A673 (cell line): ENCODE results near the gene ELANE. TPM values are rescaled to one million over a fixed set of nuclear protein-coding genes. Genes with fewer than 3 reads are reported as not detected.
"Not testable (repeated sequence)": the region's sequence is repeated elsewhere in the genome, so short reads cannot be mapped to it uniquely, and the experiment has no call there.

ENCODE experiments used
- BruUV-seq: library from RNA; stranded (reverse); fragments of 400-500 nt; replicated peaks from 2 replicates; lab custom pipeline; 2021; lab: Mats Ljungman, UMichigan
- CTCF ChIA-PET: fragments of 300-600 bp; sonication (Branson Sonifier 250); formaldehyde crosslinking; loops from one replicate; lab custom pipeline; 2022; ENCODE audit warnings: antibody characterized with exemption; lab: Charles Lee
- POLR2A ChIA-PET: fragments of 300-600 bp; sonication (Branson Sonifier 250); formaldehyde crosslinking; loops from one replicate; lab custom pipeline; 2022; ENCODE audit warnings: antibody characterized with exemption; ENCODE audit not compliant: low non-redundant PET; lab: Charles Lee
- DNase-seq: peaks from one replicate; pipeline ENCODE4 v3.0.0-alpha.2; 2015; ENCODE audit warnings: low spot score
- H3K27ac ChIP-seq: fragments of 200-600 bp; sonication (generic); 2 replicates; pipeline ENCODE4 v1.5.1; 2016; ENCODE audit warnings: mixed run types, low read depth, mild to moderate bottlenecking, mixed read lengths, antibody characterized with exemption, low read length; ENCODE audit not compliant: poor library complexity, severe bottlenecking
- H3K27me3 ChIP-seq: fragments of 200-600 bp; sonication (generic); replicated peaks from 2 replicates; pipeline ENCODE4 v1.6.1; 2017; ENCODE audit warnings: mixed run types, low read depth, mild to moderate bottlenecking, mixed read lengths, antibody characterized with exemption, low read length; ENCODE audit not compliant: insufficient read depth, poor library complexity
- H3K36me3 ChIP-seq: fragments of 200-600 bp; sonication (generic); 2 replicates; pipeline ENCODE4 v1.6.1; 2016; ENCODE audit warnings: mixed run types, mild to moderate bottlenecking, mixed read lengths, antibody characterized with exemption, low read length; ENCODE audit not compliant: insufficient read depth, poor library complexity, severe bottlenecking
- H3K4me1 ChIP-seq: fragments of 200-600 bp; sonication (generic); 2 replicates; pipeline ENCODE4 v1.6.1; 2017; ENCODE audit warnings: mixed run types, mild to moderate bottlenecking, mixed read lengths, antibody characterized with exemption, low read length; ENCODE audit not compliant: insufficient read depth, poor library complexity, severe bottlenecking
- H3K4me3 ChIP-seq: fragments of 200-600 bp; sonication (generic); 2 replicates; pipeline ENCODE4 v1.5.1; 2016; ENCODE audit warnings: low read depth, mixed run types, mild to moderate bottlenecking, mixed read lengths, low read length; ENCODE audit not compliant: poor library complexity, severe bottlenecking
- H3K9me3 ChIP-seq: fragments of 200-600 bp; sonication (generic); 2 replicates; pipeline ENCODE4 v1.6.1; 2016; ENCODE audit warnings: mixed run types, low read depth, mild to moderate bottlenecking, mixed read lengths, antibody characterized with exemption, low read length; ENCODE audit not compliant: poor library complexity, severe bottlenecking
- EZH2 ChIP-seq: fragments of 200-600 bp; sonication (generic); IDR thresholded peaks from 2 replicates; pipeline ENCODE4 v1.6.1; 2017; ENCODE audit warnings: borderline replicate concordance, low read depth, mild to moderate bottlenecking, mixed read lengths, antibody characterized with exemption, low read length; ENCODE audit not compliant: poor library complexity, severe bottlenecking
- intact Hi-C: fragments of 100-400 bp; cut with micrococcal nuclease; formaldehyde crosslinking; loops from one replicate; pipeline ENCODE4 v1.10.0; 2022; ENCODE audit not compliant: unreplicated experiment
- total RNA-seq: library from RNA; stranded (reverse); gene quantifications from 2 replicates; pipeline ENCODE4 v1.2.3, GENCODE V29; 2021
- TF ChIP-seq, protein P1 (sequence below): fragments of 300-800, 200-600 bp; sonication (generic); conservative IDR thresholded peaks from 2 replicates; pipeline ENCODE4 v1.5.1; 2017; ENCODE audit warnings: low read depth, mild to moderate bottlenecking, antibody characterized with exemption, low read length, moderate library complexity, mixed read lengths

Gene ELANE
- total RNA-seq, 1 experiment from 2014 or later: not detected

GRCh38 chr19:834216-834615 lies 17.9 kb upstream of the ELANE start:
- POLR2A ChIA-PET: no interaction called here
- no peak for DNase-seq
- Histone ChIP-seq H3K27me3 (no peaks in the 10 kb centered on the region), H3K36me3 (no peaks in the 10 kb centered on the region), H3K4me1 (peaks cover 2% of the 10 kb centered on the region), H3K9me3 (no peaks in the 10 kb centered on the region), H3K27ac (no peak overlapping the region), H3K4me3 (no peak overlapping the region)
- CTCF ChIA-PET: no interaction called here
- no TSS peak for BruUV-seq
- TF ChIP-seq, protein P1, sequence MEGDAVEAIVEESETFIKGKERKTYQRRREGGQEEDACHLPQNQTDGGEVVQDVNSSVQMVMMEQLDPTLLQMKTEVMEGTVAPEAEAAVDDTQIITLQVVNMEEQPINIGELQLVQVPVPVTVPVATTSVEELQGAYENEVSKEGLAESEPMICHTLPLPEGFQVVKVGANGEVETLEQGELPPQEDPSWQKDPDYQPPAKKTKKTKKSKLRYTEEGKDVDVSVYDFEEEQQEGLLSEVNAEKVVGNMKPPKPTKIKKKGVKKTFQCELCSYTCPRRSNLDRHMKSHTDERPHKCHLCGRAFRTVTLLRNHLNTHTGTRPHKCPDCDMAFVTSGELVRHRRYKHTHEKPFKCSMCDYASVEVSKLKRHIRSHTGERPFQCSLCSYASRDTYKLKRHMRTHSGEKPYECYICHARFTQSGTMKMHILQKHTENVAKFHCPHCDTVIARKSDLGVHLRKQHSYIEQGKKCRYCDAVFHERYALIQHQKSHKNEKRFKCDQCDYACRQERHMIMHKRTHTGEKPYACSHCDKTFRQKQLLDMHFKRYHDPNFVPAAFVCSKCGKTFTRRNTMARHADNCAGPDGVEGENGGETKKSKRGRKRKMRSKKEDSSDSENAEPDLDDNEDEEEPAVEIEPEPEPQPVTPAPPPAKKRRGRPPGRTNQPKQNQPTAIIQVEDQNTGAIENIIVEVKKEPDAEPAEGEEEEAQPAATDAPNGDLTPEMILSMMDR: no peak
- TF ChIP-seq EZH2: no peak
- intact Hi-C loops: no loop called here

DNA sequence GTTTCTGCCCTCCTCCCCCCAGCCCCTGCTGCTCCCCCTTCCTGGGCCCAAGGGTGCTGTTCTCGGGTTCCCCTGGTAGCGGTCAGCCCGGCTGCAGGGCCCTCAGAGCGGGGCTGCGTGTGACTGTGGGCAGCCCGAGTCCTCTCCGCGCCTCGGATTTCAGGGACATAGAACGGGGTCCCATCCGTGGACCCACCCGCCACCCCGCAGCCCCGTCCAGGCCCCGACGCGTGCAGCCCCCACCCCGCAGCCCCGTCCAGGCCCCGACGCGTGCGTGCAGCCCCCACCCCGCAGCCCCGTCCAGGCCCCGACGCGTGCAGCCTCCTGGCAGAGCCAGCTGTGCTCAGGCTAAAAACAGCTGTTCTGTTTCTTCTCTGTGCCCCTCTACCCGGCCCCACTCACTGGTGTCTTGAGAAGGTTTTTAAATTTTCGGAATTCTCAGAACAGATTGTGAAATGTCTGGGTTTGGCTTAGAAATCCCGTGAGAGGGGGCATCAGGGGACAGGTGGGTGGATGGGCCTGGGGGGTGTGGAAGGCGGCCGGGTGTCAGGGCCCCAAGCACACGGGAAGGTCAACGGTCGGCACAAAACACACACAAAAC lies 16.8 kb upstream of the ELANE start:
- H3K27ac ChIP-seq: no peak overlapping the region
- H3K36me3 ChIP-seq: no peaks in the 10 kb centered on the region
- ChIA-PET CTCF (no interaction called here), POLR2A (no interaction called here)
- TF ChIP-seq EZH2: no peak
- TF ChIP-seq, protein P1: no peak
- DNase-seq: no peak
- no peaks in the 10 kb centered on the region for H3K9me3 ChIP-seq
- intact Hi-C loops: no loop called here
- no peak overlapping the region for H3K4me3 ChIP-seq
- H3K4me1 ChIP-seq: peaks cover 7% of the 10 kb centered on the region
- no TSS peak for BruUV-seq
- no peaks in the 10 kb centered on the region for H3K27me3 ChIP-seq

DNA sequence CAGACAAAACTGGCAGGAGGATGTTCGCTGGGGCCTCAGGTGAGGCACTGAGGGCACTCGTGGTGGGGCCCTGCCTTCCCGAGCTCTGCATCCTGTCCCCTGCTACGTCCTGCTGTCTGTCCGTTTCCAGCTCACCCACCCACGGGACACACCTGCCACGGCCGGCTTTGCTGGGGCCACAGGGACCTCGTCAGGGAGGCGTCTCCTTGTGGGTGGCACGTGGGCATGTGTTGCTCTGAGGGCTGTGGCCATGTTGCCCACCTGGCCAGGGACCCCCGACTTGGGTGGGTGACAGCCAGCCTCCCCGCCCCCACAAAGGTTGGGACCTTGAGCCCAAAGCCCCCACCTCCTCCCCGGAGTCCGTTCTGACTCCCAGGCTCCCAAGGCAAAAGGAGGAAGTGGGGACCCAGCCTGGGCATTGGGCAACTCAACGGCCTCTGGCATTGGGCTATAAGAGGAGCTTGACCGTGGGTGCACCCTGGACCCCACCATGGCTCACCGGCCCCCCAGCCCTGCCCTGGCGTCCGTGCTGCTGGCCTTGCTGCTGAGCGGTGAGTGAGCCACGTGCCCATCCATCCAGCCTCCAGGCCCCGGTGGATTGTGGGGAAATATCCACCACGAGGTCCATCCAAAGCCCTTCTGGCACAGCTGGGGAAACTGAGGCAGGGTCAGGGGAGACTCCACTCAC lies 11.4 kb upstream of the ELANE start, which contains the start of gene PRTN3:
TSS of gene PRTN3 (plus strand) at position 481 of the 688 bp plus-strand sequence. CDS start at position 491, 10 bp downstream.
- ChIA-PET POLR2A (no interaction called here), CTCF (no interaction called here)
- BruUV-seq: no TSS peak
- H3K4me1 ChIP-seq: peaks cover 15% of the 10 kb centered on the region
- no peak for DNase-seq
- TF ChIP-seq, protein P1: no peak
- TF ChIP-seq EZH2: no peak
- no peak within 1 kb of the TSS for H3K4me3 ChIP-seq
- intact Hi-C loops: no loop called here
- H3K9me3 ChIP-seq: no peaks in the 10 kb centered on the region
- H3K36me3 ChIP-seq: no peaks in the 10 kb centered on the region
- H3K27me3 ChIP-seq: peaks cover 7% of the 10 kb centered on the region
- H3K27ac ChIP-seq: no peak within 1 kb of the TSS

- DNase-seq, H3K36me3 ChIP-seq, H3K9me3 ChIP-seq, intact Hi-C loops, H3K4me3 ChIP-seq, BruUV-seq, H3K27ac ChIP-seq, H3K27me3 ChIP-seq: not testable (repeated sequence)
- POLR2A ChIA-PET: interaction anchor here (0.7 kb wide), 1 partner anchor 28 kb away, joined by 3 read pairs; no protein-coding TSS in a partner anchor
- CTCF ChIA-PET: interaction anchor here (1.1 kb wide), 1 partner anchor 92 kb away, joined by 4 read pairs; no protein-coding TSS in a partner anchor
- H3K4me1 ChIP-seq: peaks cover 15% of the 10 kb centered on the region
Measured at GRCh38 chr19:842802-843179, 9.3 kb upstream of the ELANE start.
